Spleen (tissue), 7 donors: ENCODE measurements around the gene IL17RD.

Experiments used
- POLR2A ChIP-seq, 3 donors: fragments of 450-650 bp; IDR thresholded peaks; one replicate each; pipeline ENCODE4 v1.5.1; 2017; ENCODE audit warnings: antibody characterized with exemption in 3 of 3, mild to moderate bottlenecking in 1 of 3
- POLR2AphosphoS5 ChIP-seq, 3 donors: sonication (generic); formaldehyde crosslinking; IDR thresholded peaks; one replicate each; pipeline ENCODE4 v1.5.1; 2017; ENCODE audit warnings: antibody characterized with exemption in 3 of 3
- TF ChIP-seq, protein P1 (sequence below), 11 experiments: fragments of 200-600 bp in 7 of 11; fragments of 450-650 bp in 4 of 11; sonication (generic) in 4 of 11; IDR thresholded peaks in 8 of 11; conservative IDR thresholded peaks in 3 of 11; 1 replicate in 7 of 11; 2 replicates in 4 of 11; pipeline versions ENCODE4 v1.4.0 to v1.8.0; 2016 to 2021; ENCODE audit warnings: antibody characterized with exemption in 11 of 11, inconsistent platforms in 4 of 11, mild to moderate bottlenecking in 1 of 11
- donor health status: DM: no; HTN: no; CAD: no; lungs with moderate emphysema.
- donor health status: DM: no; HTN: no; CAD: no.
- donor health status: DM: no; HTN: no; CAD: no.

DNA sequence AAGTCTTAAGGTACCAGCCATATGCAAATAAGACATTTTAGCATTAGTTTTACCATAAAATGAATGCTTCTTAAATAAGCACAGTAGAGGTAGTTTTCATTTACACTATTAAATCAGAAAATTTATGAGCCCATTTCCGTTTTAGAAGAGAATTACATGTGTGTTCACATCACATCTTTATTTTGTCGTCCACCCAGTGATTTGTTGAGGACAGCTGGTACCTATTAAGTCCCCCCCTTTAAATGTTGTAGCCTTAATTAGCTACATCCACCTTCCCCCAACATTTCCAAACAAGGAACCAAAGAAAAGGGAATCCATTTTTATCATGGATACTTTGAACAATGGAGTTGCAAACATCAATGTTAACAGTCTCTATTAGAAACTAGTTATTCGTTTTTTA lies 6.8 kb downstream of the IL17RD start:
- TF ChIP-seq POLR2A (IDR thresholded peaks at IDR 0.05) (no peak), POLR2AphosphoS5 (IDR thresholded peaks at IDR 0.05) (no peak)
- TF ChIP-seq, protein P1, sequence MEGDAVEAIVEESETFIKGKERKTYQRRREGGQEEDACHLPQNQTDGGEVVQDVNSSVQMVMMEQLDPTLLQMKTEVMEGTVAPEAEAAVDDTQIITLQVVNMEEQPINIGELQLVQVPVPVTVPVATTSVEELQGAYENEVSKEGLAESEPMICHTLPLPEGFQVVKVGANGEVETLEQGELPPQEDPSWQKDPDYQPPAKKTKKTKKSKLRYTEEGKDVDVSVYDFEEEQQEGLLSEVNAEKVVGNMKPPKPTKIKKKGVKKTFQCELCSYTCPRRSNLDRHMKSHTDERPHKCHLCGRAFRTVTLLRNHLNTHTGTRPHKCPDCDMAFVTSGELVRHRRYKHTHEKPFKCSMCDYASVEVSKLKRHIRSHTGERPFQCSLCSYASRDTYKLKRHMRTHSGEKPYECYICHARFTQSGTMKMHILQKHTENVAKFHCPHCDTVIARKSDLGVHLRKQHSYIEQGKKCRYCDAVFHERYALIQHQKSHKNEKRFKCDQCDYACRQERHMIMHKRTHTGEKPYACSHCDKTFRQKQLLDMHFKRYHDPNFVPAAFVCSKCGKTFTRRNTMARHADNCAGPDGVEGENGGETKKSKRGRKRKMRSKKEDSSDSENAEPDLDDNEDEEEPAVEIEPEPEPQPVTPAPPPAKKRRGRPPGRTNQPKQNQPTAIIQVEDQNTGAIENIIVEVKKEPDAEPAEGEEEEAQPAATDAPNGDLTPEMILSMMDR (IDR thresholded peaks at IDR 0.05 in 8 of 11, conservative IDR thresholded peaks at IDR 0.05 in 3 of 11) = no peak
